Amygdala (tissue), 56 donors: ENCODE data around the gene RAB7A.
"Not testable (repeated sequence)": the region's sequence is repeated elsewhere in the genome, so short reads cannot be mapped to it uniquely, and the experiment has no call there.

Source experiments
- DNase-seq, 56 donors: peaks; one replicate each; lab custom pipeline; 2025; lab: John Stamatoyannopoulos, UW

RAB7A gene

GRCh38 chr3:128813097-128813496 is 87.1 kb downstream of the RAB7A start:
- DNase-seq: peak in 6 of 56 donors; percentile 17 to 46 (median 32)

- no peak for DNase-seq
These were observed 88.1 kb downstream of the RAB7A start for GRCh38 chr3:128814060-128814459.

GRCh38 chr3:128814519-128815317 is 88.7 kb downstream of the RAB7A start:
- no peak for DNase-seq

GRCh38 chr3:128815318-128816064 is 89.5 kb downstream of the RAB7A start:
- no peak for DNase-seq

- no peak for DNase-seq
These were observed 92.3 kb downstream of the RAB7A start for GRCh38 chr3:128818186-128818787.

GRCh38 chr3:128820252-128820839 is 94.4 kb downstream of the RAB7A start:
- DNase-seq: no peak

GRCh38 chr3:128823008-128823407 is 97.0 kb downstream of the RAB7A start:
- DNase-seq: no peak

GRCh38 chr3:128823631-128824030 is 97.6 kb downstream of the RAB7A start:
- DNase-seq: no peak

- no peak for DNase-seq
These were observed 98.3 kb downstream of the RAB7A start for GRCh38 chr3:128824132-128824850.

- no peak for DNase-seq
These were observed 99.2 kb downstream of the RAB7A start for GRCh38 chr3:128825117-128825725.

- DNase-seq: not testable (repeated sequence)
These were observed 103.1 kb downstream of the RAB7A start for GRCh38 chr3:128829087-128829486.

- not testable (repeated sequence) for DNase-seq
These were observed 104.1 kb downstream of the RAB7A start for GRCh38 chr3:128829925-128830625.

GRCh38 chr3:128830762-128831161 is 104.8 kb downstream of the RAB7A start:
- not testable (repeated sequence) for DNase-seq

GRCh38 chr3:128832979-128833378 is 107.0 kb downstream of the RAB7A start:
- DNase-seq: not testable (repeated sequence)

- DNase-seq: no peak
These were observed 109.1 kb downstream of the RAB7A start for GRCh38 chr3:128835096-128835495.

GRCh38 chr3:128841926-128842920 is 116.2 kb downstream of the RAB7A start:
- no peak for DNase-seq

- DNase-seq: peak in 6 of 56 donors; percentile 7 to 41 (median 24)
These were observed 118.5 kb downstream of the RAB7A start for GRCh38 chr3:128844502-128844901.
